Stimulated activated CD8-positive, alpha-beta memory T cell treated with anti-CD3 and anti-CD28 coated beads, Interleukin-2, amount 100 ng/mL, for 48 hours (primary cell): ENCODE data around the gene PCDHA12.
"Not testable (repeated sequence)": the region's sequence is repeated elsewhere in the genome, so short reads cannot be mapped to it uniquely, and the experiment has no call there.

ENCODE experiments used
- DNase-seq, 2 donors: peaks; one replicate each; pipeline ENCODE4 v3.0.0-alpha.2; 2020; ENCODE audit warnings: low read depth in 2 of 2

PCDHA12 gene

GRCh38 chr5:140875085-140876065 is at the start of gene PCDHA12:
Gene PCDHA12 (plus strand): TSS chr5:140875308. CDS start chr5:140875473, 165 bp downstream.
- no peak for DNase-seq

- DNase-seq, result no peak
These were observed 47.3 kb upstream of the PCDHA12 start, which contains the start of gene PCDHA6 for GRCh38 chr5:140827704-140828361. Gene PCDHA6 (plus strand): TSS chr5:140827960. CDS start chr5:140828092, 132 bp downstream.

- no peak for DNase-seq
These were observed 46.8 kb upstream of the PCDHA12 start for GRCh38 chr5:140828362-140828737.

- DNase-seq, result not testable (repeated sequence)
These were observed 45.3 kb upstream of the PCDHA12 start for GRCh38 chr5:140829511-140830501.

GRCh38 chr5:140833993-140834392 is 41.1 kb upstream of the PCDHA12 start, which contains the start of gene PCDHA7:
Gene PCDHA7 (plus strand): TSS chr5:140834269. CDS start chr5:140834384, 115 bp downstream.
- no peak for DNase-seq

- not testable (repeated sequence) for DNase-seq
These were observed 40.6 kb upstream of the PCDHA12 start for GRCh38 chr5:140834439-140835008.

GRCh38 chr5:140835622-140836510 is 39.2 kb upstream of the PCDHA12 start:
- no peak for DNase-seq

- DNase-seq, result peak in 1 of 2 donors; percentile 9
These were observed 33.8 kb upstream of the PCDHA12 start, which contains the start of gene PCDHA8 for GRCh38 chr5:140840978-140841962. Gene PCDHA8 (plus strand): TSS chr5:140841187. CDS start chr5:140841322, 135 bp downstream.

GRCh38 chr5:140842798-140843733 is 32.0 kb upstream of the PCDHA12 start:
- DNase-seq, result no peak

GRCh38 chr5:140848139-140849102 is 26.7 kb upstream of the PCDHA12 start, which contains the start of gene PCDHA9:
Gene PCDHA9 (plus strand): TSS chr5:140848382. CDS start chr5:140848496, 114 bp downstream.
- DNase-seq, result not testable (repeated sequence)

GRCh38 chr5:140849831-140850634 is 25.1 kb upstream of the PCDHA12 start:
- not testable (repeated sequence) for DNase-seq

- no peak for DNase-seq
These were observed 19.1 kb upstream of the PCDHA12 start, which contains the start of gene PCDHA10 for GRCh38 chr5:140855772-140856674. Gene PCDHA10 (plus strand): TSS chr5:140855897. CDS start chr5:140856049, 152 bp downstream.

- DNase-seq, result no peak
These were observed 17.7 kb upstream of the PCDHA12 start for GRCh38 chr5:140857177-140857986.
